B cell (primary cell): ENCODE data around the gene SMARCC1. TPM values are rescaled to one million over a fixed set of nuclear protein-coding genes. Genes with fewer than 3 reads are reported as not detected.

Source experiments
- ATAC-seq: fragments of 200-7000 bp; cut with Tn5 transposase; one replicate; pipeline ENCODE4 v1.10.0; 2021; ENCODE audit warnings: low read depth, mild to moderate bottlenecking, moderate number of reproducible peaks, moderate library complexity
- CTCF ChIA-PET: fragments of 350-600 bp; sonication (Branson Sonifier 250); formaldehyde crosslinking; loops from one replicate; lab custom pipeline; 2021; ENCODE audit warnings: antibody characterized with exemption, inconsistent platforms; lab: Charles Lee
- POLR2A ChIA-PET: fragments of 350-600 bp; sonication (Branson Sonifier 250); formaldehyde crosslinking; loops from one replicate; lab custom pipeline; 2021; ENCODE audit warnings: antibody characterized with exemption; lab: Charles Lee
- DNase-seq: peaks from one replicate; pipeline ENCODE4 v3.0.0; 2013
- H2AFZ ChIP-seq: 2 replicates; pipeline ENCODE4 v1.6.1; 2012; ENCODE audit warnings: mild to moderate bottlenecking, low read depth, low read length; ENCODE audit not compliant: insufficient read depth, poor library complexity, severe bottlenecking
- H3K27ac ChIP-seq, 2 donors: 1 replicate in 1 of 2; 2 replicates in 1 of 2; pipeline ENCODE4 v1.5.1; 2012 to 2013; ENCODE audit warnings: low read length in 2 of 2, mild to moderate bottlenecking in 2 of 2, moderate library complexity in 1 of 2
- H3K27me3 ChIP-seq, 4 experiments: fragments of 200-600 bp in 1 of 4; sonication (generic) in 1 of 4; replicated peaks in 1 of 4; 1 replicate in 2 of 4; 2 replicates in 2 of 4; pipeline versions ENCODE4 v1.6.1 to v1.7.0; 2013 to 2016; ENCODE audit warnings: low read length in 3 of 4, mild to moderate bottlenecking in 2 of 4, mixed read lengths in 1 of 4, moderate library complexity in 1 of 4; ENCODE audit not compliant: insufficient read depth in 4 of 4, control insufficient read depth in 3 of 4; ENCODE audit errors: control extremely low read depth in 1 of 4
- H3K36me3 ChIP-seq, 2 experiments: replicated peaks in 1 of 2; 1 replicate in 1 of 2; 2 replicates in 1 of 2; pipeline versions ENCODE4 v1.6.1 to v1.7.1; 2013; ENCODE audit warnings: low read length in 1 of 2; ENCODE audit not compliant: insufficient read depth in 2 of 2, control insufficient read depth in 1 of 2; ENCODE audit errors: control extremely low read depth in 1 of 2, extremely low read depth in 1 of 2
- H3K4me1 ChIP-seq, 2 donors: fragments of 200-600 bp in 1 of 2; sonication (generic) in 1 of 2; 1 replicate in 1 of 2; 2 replicates in 1 of 2; pipeline versions ENCODE4 v1.5.1 to v1.6.1; 2013 to 2017; ENCODE audit warnings: low read length in 2 of 2; ENCODE audit not compliant: control insufficient read depth in 2 of 2, insufficient read depth in 2 of 2
- H3K4me2 ChIP-seq: replicated peaks from 2 replicates; pipeline ENCODE3; 2012; ENCODE audit warnings: mild to moderate bottlenecking, low read depth, low read length; ENCODE audit not compliant: poor library complexity, severe bottlenecking
- H3K4me3 ChIP-seq, 5 experiments: fragments of 200-600 bp in 1 of 5; sonication (generic) in 1 of 5; 1 replicate in 3 of 5; 2 replicates in 2 of 5; pipeline versions ENCODE4 v1.5.1 to v1.7.0; 2011 to 2016; ENCODE audit warnings: low read length in 4 of 5, mild to moderate bottlenecking in 4 of 5, low read depth in 2 of 5, control low read depth in 1 of 5, moderate library complexity in 1 of 5; ENCODE audit not compliant: insufficient read depth in 1 of 5; ENCODE audit errors: control extremely low read depth in 1 of 5, extremely low read depth in 1 of 5
- H3K79me2 ChIP-seq: fragments of 200-600 bp; sonication (generic); one replicate; pipeline ENCODE4 v1.6.0; 2016; ENCODE audit warnings: low read length; ENCODE audit not compliant: control insufficient read depth, insufficient read depth
- H3K9ac ChIP-seq: fragments of 200-600 bp; sonication (generic); 2 replicates; pipeline ENCODE4 v1.6.1; 2017; ENCODE audit warnings: mild to moderate bottlenecking, low read length, moderate library complexity
- H3K9me3 ChIP-seq, 3 donors: one replicate each; pipeline versions ENCODE4 v1.6.1 to v1.7.1; 2013; ENCODE audit warnings: low read length in 2 of 3; ENCODE audit not compliant: control insufficient read depth in 2 of 3, insufficient read depth in 1 of 3; ENCODE audit errors: control extremely low read depth in 1 of 3
- H4K20me1 ChIP-seq: 2 replicates; pipeline ENCODE4 v1.6.0; 2012; ENCODE audit warnings: mild to moderate bottlenecking, low read length; ENCODE audit not compliant: insufficient read depth, control insufficient read depth, poor library complexity, severe bottlenecking
- H3K27ac Mint-ChIP-seq: one replicate; pipeline ENCODE4 v1.8.0; 2021; ENCODE audit warnings: mixed read lengths
- H3K27me3 Mint-ChIP-seq: one replicate; pipeline ENCODE4 v1.8.0; 2021; ENCODE audit warnings: mixed read lengths
- H3K4me1 Mint-ChIP-seq: one replicate; pipeline ENCODE4 v1.8.0; 2021; ENCODE audit warnings: mixed read lengths
- H3K4me3 Mint-ChIP-seq: one replicate; pipeline ENCODE4 v1.8.0; 2021; ENCODE audit warnings: mixed read lengths
- H3K9me3 Mint-ChIP-seq: one replicate; pipeline ENCODE4 v1.8.0; 2022; ENCODE audit warnings: mixed read lengths; ENCODE audit not compliant: insufficient read depth
- CTCF ChIP-seq: fragments of 200-600 bp; IDR thresholded peaks from one replicate; pipeline ENCODE4 v1.8.0; 2022; ENCODE audit warnings: antibody characterized with exemption, mild to moderate bottlenecking
- EZH2 ChIP-seq: IDR thresholded peaks from 2 replicates; pipeline ENCODE4 v1.6.1; 2012; ENCODE audit warnings: borderline replicate concordance, low read depth, mild to moderate bottlenecking, moderate library complexity, low read length; ENCODE audit not compliant: insufficient read depth, poor library complexity, severe bottlenecking
- WGBS: methylation state at CpG from one replicate; pipeline ENCODE4 v1.1.5; 2013; ENCODE audit warnings: missing lambda C conversion rate; ENCODE audit not compliant: insufficient coverage; 5-methylcytosine and 5-hydroxymethylcytosine counted together
- intact Hi-C: fragments of 100-400 bp; cut with micrococcal nuclease; formaldehyde crosslinking; loops from one replicate; pipeline ENCODE4 v1.10.0; 2022
- polyA plus RNA-seq: library from polyadenylated mRNA; depleted of rRNA; stranded (reverse); fragments of >200 nt; gene quantifications from 2 replicates; pipeline ENCODE4 v1.2.3, GENCODE V29; 2012
- total RNA-seq, 2 donors: library from RNA; stranded (reverse); fragments of 120-200 nt in 1 of 2; gene quantifications; 1 replicate in 1 of 2; 2 replicates in 1 of 2; pipeline versions ENCODE4 v1.2.3 to v1.2.4, GENCODE V29; 2013 to 2022

SMARCC1 gene
- total and polyA plus RNA-seq, 2 donors (not counting 1 experiment from before 2014, with no cell fraction given): 13.1 to 155 TPM

GRCh38 chr3:47766186-47766585, 15.5 kb downstream of the SMARCC1 start:
- no peak overlapping the region for H3K9ac ChIP-seq
- no peak overlapping the region for H3K4me3 ChIP-seq
- WGBS: 100% methylated on average over 1 of the region's 4 CpGs
- ChIA-PET CTCF (interaction anchor here (0.8 kb wide), 1 partner anchor 21 kb away, joined by 3 read pairs; no protein-coding TSS in a partner anchor), POLR2A (no interaction called here)
- no peak overlapping the region for H3K4me3 Mint-ChIP-seq
- ATAC-seq (no peak), DNase-seq (no peak)
- no peak overlapping the region for H3K27ac Mint-ChIP-seq
- peaks cover 7 to 32% of the 10 kb centered on the region in 2 experiments for H3K36me3 ChIP-seq
- intact Hi-C loops: no loop called here
- TF ChIP-seq CTCF (no peak), EZH2 (no peak)
- H3K4me2 ChIP-seq: no peak overlapping the region
- no peaks in the 10 kb centered on the region for H3K9me3 ChIP-seq
- no peaks in the 10 kb centered on the region for H3K27me3 ChIP-seq
- H4K20me1 ChIP-seq: peaks cover 60% of the 10 kb centered on the region
- no peak overlapping the region for H3K27ac ChIP-seq
- H3K4me1 ChIP-seq: no peaks in the 10 kb centered on the region
- H3K9me3 Mint-ChIP-seq: no peaks in the 10 kb centered on the region
- H3K4me1 Mint-ChIP-seq: peaks cover 6% of the 10 kb centered on the region
- H2AFZ ChIP-seq: no peak overlapping the region
- H3K27me3 Mint-ChIP-seq: no peaks in the 10 kb centered on the region
- H3K79me2 ChIP-seq: peaks cover 91% of the 10 kb centered on the region

DNA sequence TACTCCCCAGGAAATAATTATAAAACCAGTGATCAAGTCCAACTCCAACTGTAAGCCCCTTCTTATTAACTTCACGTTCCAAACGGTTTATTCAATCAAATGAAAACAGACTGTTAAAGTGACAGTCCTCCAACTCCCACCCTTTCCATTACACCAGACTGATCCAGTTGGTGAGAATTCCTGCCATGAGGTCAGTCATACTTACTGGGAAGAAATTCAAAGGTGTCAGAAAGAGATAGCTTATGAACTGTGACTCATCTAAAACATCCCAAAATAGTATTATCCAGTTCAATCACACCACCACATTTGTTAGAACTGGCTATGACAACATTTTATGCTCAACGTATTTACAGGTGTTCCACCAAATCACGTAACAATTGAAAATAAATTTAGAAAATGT, 19.5 kb downstream of the SMARCC1 start:
- H3K27ac Mint-ChIP-seq: peak overlapping the region; percentile 1

More for the DNA sequence above, 19.5 kb downstream of the SMARCC1 start:
- Histone ChIP-seq H3K4me2 (no peak overlapping the region), H3K27me3 (no peaks in the 10 kb centered on the region), H3K9ac (no peak overlapping the region), H2AFZ (no peak overlapping the region), H3K79me2 (peaks cover 90% of the 10 kb centered on the region), H3K9me3 (no peaks in the 10 kb centered on the region), H3K4me1 (no peaks in the 10 kb centered on the region), H4K20me1 (peaks cover 35% of the 10 kb centered on the region), H3K27ac (no peak overlapping the region), H3K36me3 (peaks cover 6 to 42% of the 10 kb centered on the region in 2 experiments), H3K4me3 (no peak overlapping the region)
- Mint-ChIP-seq H3K4me1 (peaks cover 5% of the 10 kb centered on the region), H3K27me3 (no peaks in the 10 kb centered on the region), H3K4me3 (no peak overlapping the region), H3K9me3 (no peaks in the 10 kb centered on the region)
- WGBS: 71% methylated on average over 4 of the region's 4 CpGs
- intact Hi-C loops: no loop called here
- POLR2A ChIA-PET: no interaction called here
- no peak for TF ChIP-seq CTCF
- TF ChIP-seq EZH2: no peak
- no peak for DNase-seq
- CTCF ChIA-PET: no interaction called here
- no peak for ATAC-seq
